Smooth muscle cell (in vitro differentiated cells): ENCODE results near the gene NEGR1. TPM values are rescaled to one million over a fixed set of nuclear protein-coding genes. Genes with fewer than 3 reads are reported as not detected.

ENCODE experiments used
- DNase-seq: peaks from one replicate; lab custom pipeline; 2025; ENCODE audit not compliant: unreplicated experiment; lab: John Stamatoyannopoulos, UW
- H2AFZ ChIP-seq: fragments of 200-600 bp; sonication (generic); 2 replicates; pipeline ENCODE4 v1.6.0; 2016; ENCODE audit warnings: antibody characterized with exemption, low read depth, mild to moderate bottlenecking
- H3F3A ChIP-seq: fragments of 200-600 bp; sonication (generic); 2 replicates; pipeline ENCODE4 v1.6.0; 2017; ENCODE audit warnings: antibody characterized with exemption, low read depth
- H3K27ac ChIP-seq: fragments of 200-600 bp; sonication (generic); 2 replicates; pipeline ENCODE4 v1.5.1; 2016; ENCODE audit warnings: low read depth, mild to moderate bottlenecking
- H3K27me3 ChIP-seq: fragments of 200-600 bp; sonication (generic); 2 replicates; pipeline ENCODE4 v1.6.1; 2016; ENCODE audit warnings: low read depth, mild to moderate bottlenecking
- H3K36me3 ChIP-seq: fragments of 200-600 bp; sonication (generic); 2 replicates; pipeline ENCODE4 v1.5.1; 2016; ENCODE audit warnings: low read depth
- H3K4me1 ChIP-seq: fragments of 200-600 bp; sonication (generic); 2 replicates; pipeline ENCODE4 v1.5.1; 2016; ENCODE audit warnings: low read depth
- H3K4me2 ChIP-seq: fragments of 200-600 bp; sonication (generic); 2 replicates; pipeline ENCODE4 v1.6.0; 2016; ENCODE audit warnings: mild to moderate bottlenecking
- H3K4me3 ChIP-seq: fragments of 200-600 bp; sonication (generic); 2 replicates; pipeline ENCODE4 v1.5.1; 2016; ENCODE audit warnings: mild to moderate bottlenecking
- H3K79me2 ChIP-seq: fragments of 200-600 bp; sonication (generic); 2 replicates; pipeline ENCODE4 v1.6.0; 2016; ENCODE audit warnings: low read depth, mild to moderate bottlenecking
- H3K9ac ChIP-seq: fragments of 200-600 bp; sonication (generic); 2 replicates; pipeline ENCODE4 v1.6.0; 2016; ENCODE audit warnings: low read depth
- H3K9me3 ChIP-seq: fragments of 200-600 bp; sonication (generic); replicated peaks from 2 replicates; pipeline ENCODE4 v1.5.1; 2016; ENCODE audit warnings: low read depth
- H4K20me1 ChIP-seq: fragments of 200-600 bp; sonication (generic); 2 replicates; pipeline ENCODE4 v1.6.0; 2016; ENCODE audit warnings: low read depth
- CTCF ChIP-seq: fragments of 200-600 bp; sonication (generic); IDR thresholded peaks from 2 replicates; pipeline ENCODE4 v1.5.1; 2017; ENCODE audit warnings: borderline replicate concordance, mild to moderate bottlenecking, antibody characterized with exemption; ENCODE audit not compliant: insufficient read depth, poor library complexity, severe bottlenecking
- WGBS: methylation state at CpG from one replicate; pipeline ENCODE4 v1.1.7; 2016; ENCODE audit warnings: low lambda C conversion rate; 5-methylcytosine and 5-hydroxymethylcytosine counted together
- polyA plus RNA-seq: library from polyadenylated mRNA; unstranded; fragments of >200 nt; fragmentation: Nextera tagmentation; extraction: Ambion mirVana; gene quantifications from 2 replicates; pipeline ENCODE4 v1.2.1, GENCODE V29; 2016
- total RNA-seq: library from RNA; depleted of rRNA; stranded (reverse); fragments of >200 nt; gene quantifications from 2 replicates; pipeline ENCODE4 v1.2.3, GENCODE V29; 2014

The NEGR1 gene
- total and polyA plus RNA-seq, 2 experiments from 2014 or later, result 0.02 to 0.09 TPM

DNA sequence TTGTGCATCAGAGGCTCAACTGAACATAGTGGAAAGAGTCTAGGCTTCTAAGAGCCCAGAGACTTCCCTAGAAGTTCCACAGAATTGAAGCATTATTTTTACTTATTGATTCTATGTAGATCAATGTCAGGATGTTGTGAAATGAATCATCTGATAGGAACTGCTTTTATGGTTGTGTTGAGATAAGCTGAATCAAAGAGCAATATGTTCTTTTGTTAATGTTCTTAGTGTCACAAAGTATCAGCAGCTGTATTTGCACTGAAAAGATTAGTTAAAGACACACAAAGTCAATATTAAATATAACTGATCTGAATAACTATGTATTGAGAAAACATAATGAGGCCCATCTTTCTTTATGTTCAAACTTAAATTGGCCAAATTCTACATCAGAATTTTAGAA, 770.8 kb downstream of the NEGR1 start:
- H3F3A ChIP-seq, result no peaks in the 10 kb centered on the region
- H3K4me2 ChIP-seq, result no peak overlapping the region
- no peak overlapping the region for H2AFZ ChIP-seq
- no peak overlapping the region for H3K9ac ChIP-seq
- H3K27me3 ChIP-seq, result no peaks in the 10 kb centered on the region
- H3K4me3 ChIP-seq, result no peak overlapping the region
- H4K20me1 ChIP-seq, result no peaks in the 10 kb centered on the region
- peaks cover 4% of the 10 kb centered on the region for H3K9me3 ChIP-seq
- H3K27ac ChIP-seq, result no peak overlapping the region
- no peaks in the 10 kb centered on the region for H3K36me3 ChIP-seq
- H3K79me2 ChIP-seq, result no peaks in the 10 kb centered on the region
- no peak for DNase-seq
- TF ChIP-seq CTCF, result no peak
- no peaks in the 10 kb centered on the region for H3K4me1 ChIP-seq

- no peaks in the 10 kb centered on the region for H3K27me3 ChIP-seq
- H3K4me2 ChIP-seq, result no peak overlapping the region
- 97% methylated on average over 1 of the region's 1 CpG for WGBS
- no peaks in the 10 kb centered on the region for H3F3A ChIP-seq
- no peaks in the 10 kb centered on the region for H4K20me1 ChIP-seq
- TF ChIP-seq CTCF, result no peak
- no peak overlapping the region for H2AFZ ChIP-seq
- peaks cover 7% of the 10 kb centered on the region for H3K9me3 ChIP-seq
- H3K4me1 ChIP-seq, result no peaks in the 10 kb centered on the region
- H3K9ac ChIP-seq, result no peak overlapping the region
- H3K4me3 ChIP-seq, result no peak overlapping the region
- DNase-seq, result no peak
- H3K27ac ChIP-seq, result no peak overlapping the region
- no peaks in the 10 kb centered on the region for H3K79me2 ChIP-seq
- no peaks in the 10 kb centered on the region for H3K36me3 ChIP-seq
These were observed 771.6 kb downstream of the NEGR1 start for GRCh38 chr1:71510725-71511124.

GRCh38 chr1:71509051-71509595, 773.2 kb downstream of the NEGR1 start:
- Histone ChIP-seq H3K27me3 (no peaks in the 10 kb centered on the region), H3K9me3 (peaks cover 7% of the 10 kb centered on the region), H3K36me3 (no peaks in the 10 kb centered on the region), H3F3A (no peaks in the 10 kb centered on the region), H3K27ac (no peak overlapping the region), H2AFZ (no peak overlapping the region), H3K9ac (no peak overlapping the region), H3K79me2 (no peaks in the 10 kb centered on the region), H3K4me3 (no peak overlapping the region), H4K20me1 (no peaks in the 10 kb centered on the region), H3K4me1 (no peaks in the 10 kb centered on the region), H3K4me2 (no peak overlapping the region)
- DNase-seq, result no peak
- WGBS, result 89% methylated on average over 4 of the region's 4 CpGs
- TF ChIP-seq CTCF, result no peak

GRCh38 chr1:71502006-71502405, 780.3 kb downstream of the NEGR1 start:
- Histone ChIP-seq H2AFZ (no peak overlapping the region), H3K9me3 (peaks cover 7% of the 10 kb centered on the region), H3K4me2 (no peak overlapping the region), H3K4me1 (no peaks in the 10 kb centered on the region), H3K27me3 (no peaks in the 10 kb centered on the region), H3K36me3 (no peaks in the 10 kb centered on the region), H3K9ac (no peak overlapping the region), H3K4me3 (no peak overlapping the region), H3F3A (no peaks in the 10 kb centered on the region), H3K79me2 (no peaks in the 10 kb centered on the region), H4K20me1 (no peaks in the 10 kb centered on the region), H3K27ac (no peak overlapping the region)
- WGBS, result 82% methylated on average over 6 of the region's 6 CpGs
- DNase-seq, result no peak
- no peak for TF ChIP-seq CTCF
